ENCODE data around the gene ORC5. TPM values are rescaled to one million over a fixed set of nuclear protein-coding genes. Genes with fewer than 3 reads are reported as not detected.

Gene ORC5
- total and polyA plus RNA-seq, 10 of the 15 experiments (the other 5 are each of a cell fraction or from before 2014, with no cell fraction given) = 14.8 to 58.6 (median 30.3) TPM

- Histone ChIP-seq H3K79me2 (ENCODE audit: control insufficient read depth, insufficient read depth, low read length) (no peaks in the 10 kb centered on the region), H3K4me2 (ENCODE audit: control insufficient read depth, insufficient read depth) (no peak overlapping the region), H3K9ac (ENCODE audit: control insufficient read depth, insufficient read depth, low read length) (no peak overlapping the region), H3K4me3 (no peak overlapping the region), H3K4me1 (ENCODE audit: control insufficient read depth, insufficient read depth, low read length) (no peaks in the 10 kb centered on the region), H3K36me3 (ENCODE audit: control insufficient read depth in 2 of 2, insufficient read depth in 2 of 2, low read length in 1 of 2) (no peaks in the 10 kb centered on the region), H3K27ac (ENCODE audit: control insufficient read depth, insufficient read depth) (no peak overlapping the region), H2AFZ (ENCODE audit: control insufficient read depth, low read depth, low read length) (no peak overlapping the region), H3K27me3 (replicated peaks in 1 of 2; ENCODE audit: control insufficient read depth in 2 of 2, insufficient read depth in 2 of 2, low read length in 1 of 2) (no peaks in the 10 kb centered on the region), H3K9me3 (replicated peaks; ENCODE audit: control insufficient read depth, insufficient read depth, low read length) (no peaks in the 10 kb centered on the region), H4K20me1 (ENCODE audit: control insufficient read depth, insufficient read depth) (no peaks in the 10 kb centered on the region)
- WGBS (ENCODE audit: insufficient coverage, insufficient replicate concordance, low lambda C conversion rate, missing lambda C conversion rate) = 22% methylated on average over 6 of the region's 6 CpGs
- POLR2A ChIA-PET = no interaction called here
- intact Hi-C loops (cut with micrococcal nuclease; ENCODE audit: unreplicated experiment) = no loop called here
- TF ChIP-seq GABPA (IDR thresholded peaks at IDR 0.05; ENCODE audit: low read depth) (no peak), ZNF622 (IDR thresholded peaks at IDR 0.05) (no peak), NR2F1 (conservative IDR thresholded peaks at IDR 0.05) (no peak), MEF2A (IDR thresholded peaks at IDR 0.05; ENCODE audit: insufficient read depth, low read depth, low read length) (no peak), IKZF1 (conservative IDR thresholded peaks at IDR 0.05) (no peak), SMC3 (IDR thresholded peaks at IDR 0.05; ENCODE audit: borderline replicate concordance, low read length) (peak; percentile 16; the same call in 1 of the 2 replicates), RELB (IDR thresholded peaks at IDR 0.05; ENCODE audit: low read depth) (no peak)
- in situ Hi-C loops (cut with MboI) = no loop called here
- SMC1A ChIA-PET (ENCODE audit: uncharacterized antibody, unreplicated experiment) = interaction anchor here (0.7 kb wide), 1 partner anchor 9 kb away, joined by 3 read pairs; no protein-coding TSS in a partner anchor
- RAD21 ChIA-PET (ENCODE audit: unreplicated experiment) = no interaction called here
- CTCF ChIA-PET = interaction anchor here (0.6 to 2.2 kb wide), 3 partner anchors 9 to 522 kb away, joined by 3 to 5 read pairs (median 3); no protein-coding TSS in a partner anchor
- FAIRE-seq = no peak
- peak; percentile 52; the same call in 2 of the 3 replicates for ATAC-seq
- no peak for DNase-seq (ENCODE audit: low read depth, low spot score)
- no TSS peak for BruUV-seq (replicated peaks)
Measured at GRCh38 chr7:104096683-104097082, 111.1 kb downstream of the ORC5 start.

- ChIA-PET SMC1A (ENCODE audit: uncharacterized antibody, unreplicated experiment) (no interaction called here), POLR2A (no interaction called here), RAD21 (ENCODE audit: unreplicated experiment) (no interaction called here), CTCF (no interaction called here)
- no peaks in the 10 kb centered on the region for H3K4me1 ChIP-seq (ENCODE audit: control insufficient read depth, insufficient read depth, low read length)
- WGBS (ENCODE audit: insufficient coverage, insufficient replicate concordance, low lambda C conversion rate, missing lambda C conversion rate) = 7% methylated on average over 6 of the region's 6 CpGs
- no peaks in the 10 kb centered on the region for H3K9me3 ChIP-seq (replicated peaks; ENCODE audit: control insufficient read depth, insufficient read depth, low read length)
- no peak overlapping the region for H3K4me2 ChIP-seq (ENCODE audit: control insufficient read depth, insufficient read depth)
- intact Hi-C loops (cut with micrococcal nuclease; ENCODE audit: unreplicated experiment) = no loop called here
- no TSS peak for BruUV-seq (replicated peaks)
- H4K20me1 ChIP-seq (ENCODE audit: control insufficient read depth, insufficient read depth) = no peaks in the 10 kb centered on the region
- no peak overlapping the region for H3K27ac ChIP-seq (ENCODE audit: control insufficient read depth, insufficient read depth)
- no peaks in the 10 kb centered on the region for H3K36me3 ChIP-seq (ENCODE audit: control insufficient read depth in 2 of 2, insufficient read depth in 2 of 2, low read length in 1 of 2)
- H3K79me2 ChIP-seq (ENCODE audit: control insufficient read depth, insufficient read depth, low read length) = no peaks in the 10 kb centered on the region
- no peak for DNase-seq (ENCODE audit: low read depth, low spot score)
- H3K4me3 ChIP-seq = no peak overlapping the region
- H3K9ac ChIP-seq (ENCODE audit: control insufficient read depth, insufficient read depth, low read length) = no peak overlapping the region
- in situ Hi-C loops (cut with MboI) = no loop called here
- no peak for ATAC-seq
- H3K27me3 ChIP-seq (replicated peaks in 1 of 2; ENCODE audit: control insufficient read depth in 2 of 2, insufficient read depth in 2 of 2, low read length in 1 of 2) = no peaks in the 10 kb centered on the region
- H2AFZ ChIP-seq (ENCODE audit: control insufficient read depth, low read depth, low read length) = no peak overlapping the region
- no peak for FAIRE-seq
- TF ChIP-seq RCOR1 (conservative IDR thresholded peaks at IDR 0.05; ENCODE audit: low read depth, low read length) = no peak
- TF ChIP-seq ZBTB11 (CRISPR knock-in tag; IDR thresholded peaks at IDR 0.05) = no peak
- TF ChIP-seq SMC3 (IDR thresholded peaks at IDR 0.05; ENCODE audit: borderline replicate concordance, low read length) = no peak
- TF ChIP-seq EGR1 (IDR thresholded peaks at IDR 0.05; ENCODE audit: borderline replicate concordance in 1 of 2, low read depth in 2 of 2, low read length in 2 of 2) = no peak
- TF ChIP-seq IRF5 (IDR thresholded peaks at IDR 0.05; ENCODE audit: borderline replicate concordance) = no peak
- TF ChIP-seq CREB1 (IDR thresholded peaks at IDR 0.05; ENCODE audit: low read depth) = no peak
Measured at GRCh38 chr7:104093127-104093526, 114.7 kb downstream of the ORC5 start.
